GM19397 (cell line): ENCODE data around the gene MAGI3.
"Not testable (repeated sequence)": the region's sequence is repeated elsewhere in the genome, so short reads cannot be mapped to it uniquely, and the experiment has no call there.

Source experiments
- ATAC-seq: cut with Tn5 transposase; IDR thresholded peaks from one replicate; pipeline ENCODE4 v1.9.1; 2021; ENCODE audit warnings: mild to moderate bottlenecking, moderate library complexity; ENCODE audit not compliant: unreplicated experiment

Gene MAGI3

GRCh38 chr1:113508364-113509164 lies 118.2 kb downstream of the MAGI3 start:
- ATAC-seq, result no peak

- not testable (repeated sequence) for ATAC-seq
These were observed 119.5 kb downstream of the MAGI3 start for GRCh38 chr1:113509766-113510165.

GRCh38 chr1:113511269-113511668 lies 121.0 kb downstream of the MAGI3 start:
- no peak for ATAC-seq

GRCh38 chr1:113515498-113515897 lies 125.2 kb downstream of the MAGI3 start:
- ATAC-seq, result no peak

GRCh38 chr1:113517346-113517745 lies 127.0 kb downstream of the MAGI3 start:
- no peak for ATAC-seq

GRCh38 chr1:113517983-113518382 lies 127.7 kb downstream of the MAGI3 start:
- ATAC-seq, result no peak

GRCh38 chr1:113519556-113519955 lies 129.2 kb downstream of the MAGI3 start:
- ATAC-seq, result no peak

GRCh38 chr1:113530021-113530420 lies 139.7 kb downstream of the MAGI3 start:
- no peak for ATAC-seq

- no peak for ATAC-seq
These were observed 141.0 kb downstream of the MAGI3 start for GRCh38 chr1:113531321-113531720.

GRCh38 chr1:113533061-113533460 lies 142.7 kb downstream of the MAGI3 start:
- ATAC-seq, result no peak

- ATAC-seq, result no peak
These were observed 144.0 kb downstream of the MAGI3 start for GRCh38 chr1:113534130-113534817.

GRCh38 chr1:113534875-113535274 lies 144.6 kb downstream of the MAGI3 start:
- ATAC-seq, result no peak

- no peak for ATAC-seq
These were observed 146.0 kb downstream of the MAGI3 start for GRCh38 chr1:113536182-113536780.

- no peak for ATAC-seq
These were observed 147.9 kb downstream of the MAGI3 start for GRCh38 chr1:113538225-113538624.

GRCh38 chr1:113540335-113540734 lies 150.0 kb downstream of the MAGI3 start:
- no peak for ATAC-seq

- no peak for ATAC-seq
These were observed 150.8 kb downstream of the MAGI3 start for GRCh38 chr1:113541106-113541505.

GRCh38 chr1:113542221-113542701 lies 151.9 kb downstream of the MAGI3 start:
- no peak for ATAC-seq

- ATAC-seq, result no peak
These were observed 152.8 kb downstream of the MAGI3 start for GRCh38 chr1:113543110-113543509.

GRCh38 chr1:113545210-113545609 lies 154.9 kb downstream of the MAGI3 start:
- ATAC-seq, result no peak

GRCh38 chr1:113545626-113546025 lies 155.3 kb downstream of the MAGI3 start:
- no peak for ATAC-seq

GRCh38 chr1:113551728-113552127 lies 161.4 kb downstream of the MAGI3 start:
- ATAC-seq, result no peak

- no peak for ATAC-seq
These were observed 161.9 kb downstream of the MAGI3 start for GRCh38 chr1:113552244-113552643.
